ENCODE measurements around the gene NCOR1. TPM values are rescaled to one million over a fixed set of nuclear protein-coding genes. Genes with fewer than 3 reads are reported as not detected.

NCOR1 gene
- polyA plus RNA-seq, 1 experiment: 109 TPM

DNA sequence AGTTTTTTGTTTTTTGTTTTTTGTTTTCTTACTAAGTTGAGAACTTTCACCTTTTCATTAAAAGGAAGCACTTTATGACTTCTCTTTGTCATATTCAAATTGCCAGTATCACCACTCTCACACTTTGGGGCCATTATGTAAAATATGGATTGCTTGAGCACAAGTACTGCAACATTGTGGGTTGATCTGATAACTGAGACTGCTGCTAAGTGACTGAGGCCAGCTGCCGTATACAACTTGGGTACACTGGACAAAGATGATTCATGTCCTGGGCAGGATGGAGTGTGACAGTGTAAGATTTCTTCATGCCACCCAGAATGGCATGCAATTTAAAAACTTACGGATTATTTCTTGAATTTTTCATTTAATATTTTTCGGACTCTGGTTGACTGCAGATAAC is 207.9 kb downstream of the NCOR1 start:
- Histone ChIP-seq H3K4me3 (ENCODE audit: low read depth, low read length) (no peak overlapping the region), H3K27me3 (ENCODE audit: control insufficient read depth, insufficient read depth, low read length) (no peaks in the 10 kb centered on the region), H3K36me3 (ENCODE audit: control insufficient read depth, insufficient read depth, low read length) (peaks cover 9% of the 10 kb centered on the region)
- ChIA-PET CTCF (no interaction called here), POLR2A (no interaction called here)
- TF ChIP-seq, protein P1, sequence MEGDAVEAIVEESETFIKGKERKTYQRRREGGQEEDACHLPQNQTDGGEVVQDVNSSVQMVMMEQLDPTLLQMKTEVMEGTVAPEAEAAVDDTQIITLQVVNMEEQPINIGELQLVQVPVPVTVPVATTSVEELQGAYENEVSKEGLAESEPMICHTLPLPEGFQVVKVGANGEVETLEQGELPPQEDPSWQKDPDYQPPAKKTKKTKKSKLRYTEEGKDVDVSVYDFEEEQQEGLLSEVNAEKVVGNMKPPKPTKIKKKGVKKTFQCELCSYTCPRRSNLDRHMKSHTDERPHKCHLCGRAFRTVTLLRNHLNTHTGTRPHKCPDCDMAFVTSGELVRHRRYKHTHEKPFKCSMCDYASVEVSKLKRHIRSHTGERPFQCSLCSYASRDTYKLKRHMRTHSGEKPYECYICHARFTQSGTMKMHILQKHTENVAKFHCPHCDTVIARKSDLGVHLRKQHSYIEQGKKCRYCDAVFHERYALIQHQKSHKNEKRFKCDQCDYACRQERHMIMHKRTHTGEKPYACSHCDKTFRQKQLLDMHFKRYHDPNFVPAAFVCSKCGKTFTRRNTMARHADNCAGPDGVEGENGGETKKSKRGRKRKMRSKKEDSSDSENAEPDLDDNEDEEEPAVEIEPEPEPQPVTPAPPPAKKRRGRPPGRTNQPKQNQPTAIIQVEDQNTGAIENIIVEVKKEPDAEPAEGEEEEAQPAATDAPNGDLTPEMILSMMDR (IDR thresholded peaks at IDR 0.05; ENCODE audit: insufficient read depth, low read depth, low read length): no peak
- no peak for DNase-seq (ENCODE audit: low read depth)

DNA sequence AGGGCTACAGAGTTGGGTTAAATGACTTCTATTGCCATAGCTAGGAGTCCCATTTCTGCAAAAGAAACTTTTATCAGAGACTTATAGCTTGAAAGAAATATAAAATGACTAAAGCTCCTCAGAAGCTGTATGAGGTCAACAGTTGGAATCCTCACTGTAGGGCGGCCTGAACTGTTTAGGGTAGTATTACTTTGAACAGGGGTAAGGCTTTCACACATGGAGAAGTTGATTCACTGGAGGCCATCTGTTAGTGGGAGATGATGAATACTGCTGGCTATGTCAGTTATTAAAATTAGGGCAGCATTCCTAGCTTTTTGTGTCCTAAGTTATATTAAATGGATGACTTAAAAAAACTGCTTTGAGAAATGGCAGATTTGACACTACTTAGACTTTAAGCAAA is 209.7 kb downstream of the NCOR1 start:
- ChIA-PET CTCF (interaction anchor here (1.5 kb wide), 1 partner anchor 22 kb away, joined by 4 read pairs; no protein-coding TSS in a partner anchor), POLR2A (no interaction called here)
- TF ChIP-seq, protein P1 (IDR thresholded peaks at IDR 0.05; ENCODE audit: insufficient read depth, low read depth, low read length): no peak
- no peaks in the 10 kb centered on the region for H3K27me3 ChIP-seq (ENCODE audit: control insufficient read depth, insufficient read depth, low read length)
- no peak overlapping the region for H3K4me3 ChIP-seq (ENCODE audit: low read depth, low read length)
- peaks cover 11% of the 10 kb centered on the region for H3K36me3 ChIP-seq (ENCODE audit: control insufficient read depth, insufficient read depth, low read length)
- no peak for DNase-seq (ENCODE audit: low read depth)

DNA sequence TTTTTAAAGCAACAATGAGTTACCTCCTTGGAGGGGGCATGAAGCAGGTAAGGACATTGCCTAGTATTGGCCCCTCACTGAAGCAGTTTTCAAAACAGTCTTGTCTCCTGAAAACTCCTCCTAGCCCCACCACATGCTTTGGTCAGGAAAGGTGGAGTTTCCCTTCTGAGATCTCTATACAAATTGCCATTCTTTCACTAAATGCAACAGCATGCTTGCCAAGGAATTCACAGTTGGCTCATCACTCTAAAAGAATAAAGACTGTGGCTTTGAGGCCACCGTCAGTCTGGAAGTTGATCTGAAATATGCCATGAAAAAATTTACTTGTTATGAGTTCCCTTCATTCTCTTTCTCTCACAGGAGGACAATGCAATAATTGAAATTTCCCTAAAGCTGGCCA is 211.5 kb downstream of the NCOR1 start:
- Histone ChIP-seq H3K4me3 (ENCODE audit: low read depth, low read length) (no peak overlapping the region), H3K36me3 (ENCODE audit: control insufficient read depth, insufficient read depth, low read length) (peaks cover 11% of the 10 kb centered on the region), H3K27me3 (ENCODE audit: control insufficient read depth, insufficient read depth, low read length) (no peaks in the 10 kb centered on the region)
- no peak for DNase-seq (ENCODE audit: low read depth)
- ChIA-PET CTCF (no interaction called here), POLR2A (no interaction called here)
- TF ChIP-seq, protein P1 (IDR thresholded peaks at IDR 0.05; ENCODE audit: insufficient read depth, low read depth, low read length): no peak

DNA sequence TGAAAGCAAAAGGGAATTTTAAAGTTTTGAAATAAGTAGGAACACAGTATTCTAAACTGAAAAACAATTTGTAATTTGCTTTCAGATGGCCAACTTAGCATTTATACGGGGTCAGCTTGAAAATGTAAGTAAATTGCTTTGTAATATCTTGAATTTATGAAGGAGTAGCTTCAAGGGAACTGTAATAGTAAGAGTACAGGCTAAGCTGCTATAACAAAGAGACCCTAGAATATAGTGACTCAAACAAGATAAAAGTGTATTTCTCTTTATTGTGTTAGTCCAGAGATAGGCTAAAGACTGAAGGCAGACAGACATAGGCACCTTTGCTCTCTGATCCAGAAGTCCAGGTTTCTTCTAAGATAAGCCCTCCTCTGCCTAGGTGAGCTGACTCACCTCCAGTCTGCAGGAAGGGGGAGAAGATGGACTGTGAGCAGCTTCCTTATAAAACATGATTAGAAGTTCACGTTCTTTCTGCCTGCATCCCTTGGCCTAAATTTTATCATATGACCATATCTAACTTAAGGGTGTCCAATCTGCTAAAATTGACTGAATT is 212.6 kb downstream of the NCOR1 start:
- no peak overlapping the region for H3K4me3 ChIP-seq (ENCODE audit: low read depth, low read length)
- POLR2A ChIA-PET: no interaction called here
- no peak for DNase-seq (ENCODE audit: low read depth)
- peaks cover 11% of the 10 kb centered on the region for H3K36me3 ChIP-seq (ENCODE audit: control insufficient read depth, insufficient read depth, low read length)
- CTCF ChIA-PET: interaction anchor here (1.1 kb wide), 2 partner anchors 9 to 11 kb away, joined by 3 to 4 read pairs; no protein-coding TSS in a partner anchor
- H3K27me3 ChIP-seq (ENCODE audit: control insufficient read depth, insufficient read depth, low read length): no peaks in the 10 kb centered on the region
- TF ChIP-seq, protein P1 (IDR thresholded peaks at IDR 0.05; ENCODE audit: insufficient read depth, low read depth, low read length): no peak

DNA sequence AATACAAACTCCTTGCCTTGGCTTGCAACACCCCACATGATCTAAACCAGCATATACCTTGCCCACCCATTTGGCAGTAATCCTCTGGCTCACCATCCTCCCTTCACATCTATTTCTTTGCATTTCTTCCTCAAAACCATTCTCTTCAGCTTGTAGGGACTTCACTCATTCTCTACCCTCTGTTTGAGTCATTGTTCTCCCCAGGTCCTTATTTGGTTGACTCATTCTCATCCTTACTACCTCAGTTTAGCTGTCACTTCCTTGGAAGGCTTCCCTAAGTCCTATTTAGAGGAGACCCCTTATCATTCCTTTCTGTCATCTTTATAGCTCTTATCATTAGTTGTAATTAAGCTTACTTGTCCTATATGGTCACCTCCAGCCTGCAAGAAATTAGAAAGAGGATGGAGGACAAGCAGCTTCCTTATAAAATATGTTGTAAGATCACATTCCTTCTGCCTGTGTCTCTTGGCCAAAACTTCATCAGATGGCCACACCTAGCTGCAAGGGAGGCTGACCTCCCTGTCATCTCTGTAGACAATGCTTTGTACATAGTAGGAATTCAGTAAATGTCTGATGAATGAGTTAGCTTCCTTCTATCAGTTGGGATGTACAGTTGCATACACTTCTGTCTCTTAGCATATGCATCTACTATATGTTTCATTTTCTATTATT is 214.0 kb downstream of the NCOR1 start:
- TF ChIP-seq, protein P1 (IDR thresholded peaks at IDR 0.05; ENCODE audit: insufficient read depth, low read depth, low read length): no peak
- POLR2A ChIA-PET: no interaction called here
- no peak overlapping the region for H3K4me3 ChIP-seq (ENCODE audit: low read depth, low read length)
- peaks cover 10% of the 10 kb centered on the region for H3K36me3 ChIP-seq (ENCODE audit: control insufficient read depth, insufficient read depth, low read length)
- H3K27me3 ChIP-seq (ENCODE audit: control insufficient read depth, insufficient read depth, low read length): no peaks in the 10 kb centered on the region
- no peak for DNase-seq (ENCODE audit: low read depth)
- CTCF ChIA-PET: interaction anchor here (0.8 to 1.4 kb wide), 3 partner anchors 11 to 56 kb away, joined by 3 to 5 read pairs (median 4); partner anchors contain the start of gene ADORA2B

Data from BJ (cell line).